Ectodermal cell (in vitro differentiated cells): ENCODE measurements around the gene TEX2.
A peak's percentile ranks its signal among the peaks of the same experiment; 100 is the strongest.

ENCODE experiments used
- H3K27ac ChIP-seq: 2 replicates; pipeline ENCODE4 v1.7.0; 2013; ENCODE audit warnings: mild to moderate bottlenecking, low read depth, low read length; ENCODE audit not compliant: insufficient read depth, poor library complexity, severe bottlenecking
- H3K27me3 ChIP-seq: 2 replicates; pipeline ENCODE4 v1.7.0; 2013; ENCODE audit warnings: mild to moderate bottlenecking, low read length; ENCODE audit not compliant: insufficient read depth, control insufficient read depth, poor library complexity, severe bottlenecking
- H3K36me3 ChIP-seq: one replicate; pipeline ENCODE4 v1.7.0; 2013; ENCODE audit warnings: low read length; ENCODE audit not compliant: control insufficient read depth, insufficient read depth
- H3K4me1 ChIP-seq: one replicate; pipeline ENCODE4 v1.7.0; 2013; ENCODE audit warnings: low read length; ENCODE audit not compliant: control insufficient read depth, insufficient read depth
- H3K4me3 ChIP-seq: 2 replicates; pipeline ENCODE4 v1.7.0; 2013; ENCODE audit warnings: low read depth, low read length, control low read depth; ENCODE audit not compliant: insufficient read depth
- H3K9me3 ChIP-seq: 2 replicates; pipeline ENCODE4 v1.7.0; 2013; ENCODE audit warnings: mild to moderate bottlenecking, low read length, moderate library complexity; ENCODE audit not compliant: control insufficient read depth
- WGBS, 2 experiments: methylation state at CpG; one replicate each; pipeline ENCODE4 v1.1.7; 2013; ENCODE audit warnings: missing lambda C conversion rate in 2 of 2; 5-methylcytosine and 5-hydroxymethylcytosine counted together

TEX2 gene

DNA sequence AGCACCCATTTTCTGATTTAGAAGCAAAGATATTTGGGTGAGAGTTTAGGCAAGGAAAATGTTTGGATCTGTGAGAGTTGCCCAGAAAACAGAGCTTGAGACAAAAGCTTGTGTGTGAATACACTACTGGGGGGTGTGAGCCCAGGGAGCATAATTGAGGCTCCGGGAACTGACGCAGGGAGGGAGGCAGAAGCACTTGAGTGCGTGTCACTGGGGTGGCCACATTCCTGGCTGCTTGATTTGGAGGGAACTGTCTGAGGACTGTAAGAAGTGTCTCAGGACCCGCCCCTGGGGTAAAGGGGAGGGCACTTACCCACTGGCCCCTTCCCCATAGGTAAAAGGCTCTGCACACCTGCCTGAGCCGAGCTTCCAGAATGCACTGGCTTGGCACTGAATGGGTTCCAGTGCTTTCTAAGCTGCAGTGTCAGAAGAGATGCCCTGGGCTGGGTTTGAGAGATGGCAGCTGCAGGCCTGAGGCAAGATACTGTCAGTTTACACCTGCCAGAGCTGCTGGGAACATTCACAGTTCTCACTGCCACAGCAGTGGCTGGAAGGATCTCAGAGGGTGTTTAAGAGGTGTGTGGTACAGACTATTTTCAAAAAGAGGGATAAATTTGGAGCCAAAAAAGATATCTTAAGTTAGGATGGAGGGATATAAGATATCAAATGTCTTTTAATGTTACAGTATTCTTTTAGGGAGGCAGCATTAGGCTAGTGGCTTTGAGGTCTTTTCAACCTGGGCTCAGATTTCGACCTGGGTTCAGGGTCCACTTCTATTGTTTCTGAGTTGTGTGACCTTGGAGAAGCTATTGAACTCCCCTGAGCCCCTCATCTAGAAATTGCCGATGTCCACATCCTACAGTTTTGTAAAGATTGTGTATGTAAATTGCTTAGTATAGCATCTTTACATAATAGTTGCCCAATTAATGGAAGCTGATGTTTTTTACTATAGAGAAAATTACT lies 6.9 kb upstream of the TEX2 start:
- no peak overlapping the region for H3K4me3 ChIP-seq
- peaks cover 4% of the 10 kb centered on the region for H3K4me1 ChIP-seq
- no peak overlapping the region for H3K27ac ChIP-seq
- no peaks in the 10 kb centered on the region for H3K9me3 ChIP-seq
- no peaks in the 10 kb centered on the region for H3K36me3 ChIP-seq
- 71 to 75% methylated on average over 7 of the region's 7 CpGs for WGBS, 2 experiments
- H3K27me3 ChIP-seq, result no peaks in the 10 kb centered on the region

DNA sequence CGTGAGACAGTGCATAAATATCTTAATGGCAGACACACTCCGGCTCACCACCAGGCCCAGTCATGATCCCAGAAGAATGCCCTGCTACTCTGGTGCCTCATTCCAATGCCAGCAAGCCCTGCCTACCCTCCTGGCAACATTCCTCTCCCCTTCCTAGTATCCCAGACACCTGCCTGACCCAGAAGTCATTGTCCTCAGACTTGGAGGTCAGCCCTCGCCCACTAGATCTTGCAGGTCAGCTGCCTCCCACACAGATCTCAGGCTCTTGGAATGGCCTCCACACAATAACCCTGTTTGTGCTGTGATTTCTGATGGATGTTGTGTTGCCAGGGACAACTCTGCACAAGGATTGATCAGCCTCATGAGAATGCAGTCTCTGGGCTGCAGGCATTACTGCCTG lies 1.8 kb upstream of the TEX2 start:
- H3K4me3 ChIP-seq, result no peak overlapping the region
- H3K27me3 ChIP-seq, result peaks cover 34% of the 10 kb centered on the region
- no peaks in the 10 kb centered on the region for H3K9me3 ChIP-seq
- 81 to 89% methylated on average over 3 of the region's 3 CpGs for WGBS, 2 experiments
- H3K4me1 ChIP-seq, result peaks cover 7% of the 10 kb centered on the region
- H3K27ac ChIP-seq, result peak overlapping the region; percentile 55
- no peaks in the 10 kb centered on the region for H3K36me3 ChIP-seq

DNA sequence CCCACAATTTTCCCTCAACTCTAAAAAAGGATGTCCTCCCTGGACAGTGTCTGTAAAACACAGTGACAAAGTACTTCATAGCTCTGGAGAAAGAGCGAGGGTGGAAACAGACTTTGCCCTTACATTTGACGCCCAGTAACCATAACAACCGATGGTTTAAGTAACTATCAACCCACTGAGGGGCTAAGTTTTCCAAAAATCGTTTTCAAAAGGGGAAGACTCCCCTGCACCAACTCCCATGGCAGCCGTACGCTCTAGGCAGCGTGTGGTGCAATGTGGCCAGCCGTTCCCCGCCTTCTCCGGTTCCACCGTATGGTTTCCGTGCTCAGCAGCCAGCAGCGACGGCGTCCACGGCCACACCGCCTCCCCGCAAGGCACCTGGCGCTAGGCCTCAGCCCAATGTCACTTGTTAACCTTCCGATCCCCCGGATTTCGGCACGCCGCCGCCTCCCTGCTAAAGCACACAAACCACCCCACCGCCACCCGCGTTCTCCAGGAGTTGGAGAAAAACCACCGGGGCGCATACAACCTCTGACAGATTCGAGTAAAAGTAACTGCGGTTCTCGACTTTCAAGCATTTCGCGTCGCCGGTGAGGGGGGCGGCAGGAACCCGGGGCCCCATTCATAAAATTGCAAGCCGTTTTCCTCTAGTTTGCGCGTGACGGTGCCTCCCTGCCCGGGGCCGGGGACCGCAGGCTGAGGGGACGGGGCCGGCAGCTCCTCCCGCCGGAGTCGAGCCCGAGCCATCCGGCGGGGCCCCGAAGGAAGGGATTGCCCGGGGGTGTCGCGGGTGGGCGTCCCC lies 661 bp downstream of the TEX2 start:
- WGBS, 2 experiments, result 1% methylated on average over 59 of the region's 59 CpGs
- H3K4me3 ChIP-seq, result peak overlapping the region; percentile 90
- H3K9me3 ChIP-seq, result no peaks in the 10 kb centered on the region
- no peak overlapping the region for H3K27ac ChIP-seq
- no peaks in the 10 kb centered on the region for H3K36me3 ChIP-seq
- peaks cover 36% of the 10 kb centered on the region for H3K27me3 ChIP-seq
- peaks cover 9% of the 10 kb centered on the region for H3K4me1 ChIP-seq

DNA sequence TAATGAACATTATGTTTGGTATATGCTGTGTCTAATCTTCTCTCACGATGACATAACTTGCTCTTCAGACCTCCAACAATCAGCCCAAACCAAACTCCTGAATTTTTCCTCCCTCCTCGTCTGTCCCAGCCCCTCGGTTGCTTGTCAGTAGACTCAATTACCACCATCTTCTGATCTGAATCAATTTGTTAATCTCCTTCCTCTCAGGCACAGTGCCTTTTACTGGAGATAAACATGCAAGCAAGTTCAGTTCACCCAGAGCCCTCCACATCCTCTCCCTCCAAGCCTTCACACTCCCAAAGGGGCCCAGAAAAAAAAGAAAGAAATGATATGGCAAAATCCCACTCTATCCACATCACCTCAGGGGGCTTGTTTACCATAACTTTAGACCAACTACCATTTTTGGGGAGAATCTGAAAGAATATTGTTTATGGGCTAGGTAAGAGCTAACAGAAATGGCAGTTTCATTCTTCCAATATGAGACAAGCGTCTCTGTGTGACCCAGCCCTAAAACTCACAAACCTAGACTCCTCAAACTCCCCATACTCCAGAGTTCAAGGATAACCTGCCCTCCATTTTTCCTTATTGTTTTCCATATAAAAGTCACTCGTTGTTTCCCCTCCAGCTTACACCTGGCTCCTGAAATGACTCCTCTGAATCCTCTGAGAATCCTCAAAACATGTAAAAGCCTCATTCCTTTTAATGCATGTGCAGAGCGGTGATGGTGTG lies 1.5 kb downstream of the TEX2 start:
- Histone ChIP-seq H3K9me3 (no peaks in the 10 kb centered on the region), H3K4me1 (peaks cover 9% of the 10 kb centered on the region), H3K36me3 (no peaks in the 10 kb centered on the region), H3K27me3 (peaks cover 36% of the 10 kb centered on the region), H3K27ac (no peak overlapping the region), H3K4me3 (peak overlapping the region; percentile 90)
- WGBS, 2 experiments, result 74 to 76% methylated on average over 6 of the region's 6 CpGs

DNA sequence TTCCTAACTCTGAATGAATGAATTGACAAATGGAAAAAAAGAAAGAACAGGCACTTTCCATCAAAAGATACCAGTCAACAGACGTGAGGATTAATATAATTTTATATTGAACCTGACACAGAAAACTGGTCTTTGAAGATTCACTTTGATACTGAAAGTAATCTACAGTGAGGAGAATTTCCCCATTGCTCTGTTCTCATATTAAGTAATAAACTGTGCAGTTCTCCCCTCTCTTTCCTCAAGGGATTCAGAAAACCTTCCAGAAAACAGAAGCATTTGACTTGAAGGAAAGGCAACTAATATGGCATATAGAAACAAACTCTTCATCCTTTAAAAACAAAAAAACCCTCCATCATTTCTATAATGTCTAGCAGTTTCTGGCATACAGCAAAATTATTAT lies 2.2 kb downstream of the TEX2 start:
- Histone ChIP-seq H3K27me3 (peaks cover 36% of the 10 kb centered on the region), H3K9me3 (no peaks in the 10 kb centered on the region), H3K4me3 (no peak overlapping the region), H3K36me3 (no peaks in the 10 kb centered on the region), H3K27ac (no peak overlapping the region), H3K4me1 (peaks cover 9% of the 10 kb centered on the region)
- WGBS, 2 experiments, result 82% methylated on average over 1 of the region's 1 CpG; no CpG with 5 or more reads in 1 of the 2 experiments

DNA sequence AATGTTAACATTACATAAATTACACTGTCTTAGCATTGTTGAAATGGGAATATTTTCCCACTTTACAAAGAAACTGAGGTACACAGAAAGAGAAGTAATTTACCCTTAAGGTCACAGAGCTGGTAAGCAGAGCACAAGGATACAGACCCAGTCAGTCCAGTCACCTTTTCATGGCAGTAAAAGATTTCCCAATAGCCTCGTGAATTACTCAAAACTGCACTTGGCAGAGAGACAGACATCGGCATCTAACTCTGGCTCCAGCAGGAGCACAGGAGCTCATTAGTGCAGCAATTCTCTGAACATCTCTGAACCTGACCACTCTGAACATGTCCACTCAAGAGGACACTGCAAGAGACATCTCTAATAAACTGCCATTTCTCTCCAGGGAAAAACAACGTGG lies 3.1 kb downstream of the TEX2 start:
- 83 to 94% methylated on average over 3 of the region's 3 CpGs for WGBS, 2 experiments
- Histone ChIP-seq H3K36me3 (no peaks in the 10 kb centered on the region), H3K4me1 (peaks cover 10% of the 10 kb centered on the region), H3K9me3 (no peaks in the 10 kb centered on the region), H3K4me3 (no peak overlapping the region), H3K27ac (no peak overlapping the region), H3K27me3 (peaks cover 36% of the 10 kb centered on the region)

DNA sequence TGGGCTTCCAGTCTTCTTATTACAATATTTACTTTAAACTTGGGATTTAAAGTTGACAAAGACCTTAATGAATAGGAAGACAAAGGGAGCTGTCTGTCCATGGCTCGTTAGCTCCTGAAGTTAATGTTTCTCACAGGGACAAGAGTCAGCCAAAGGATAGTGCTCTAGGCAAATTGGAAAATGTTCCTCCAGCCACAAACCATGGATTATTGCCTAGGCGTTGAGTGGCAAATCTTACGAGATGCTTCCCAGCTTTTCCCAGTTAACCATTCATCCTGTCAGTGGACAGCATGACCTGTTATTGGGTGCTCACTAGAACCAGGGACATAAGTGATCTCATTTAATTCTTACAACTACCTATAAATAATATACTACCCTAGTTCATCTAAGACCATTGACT lies 3.6 kb downstream of the TEX2 start:
- H3K27me3 ChIP-seq, result peaks cover 35% of the 10 kb centered on the region
- no peak overlapping the region for H3K27ac ChIP-seq
- 85 to 90% methylated on average over 3 of the region's 3 CpGs for WGBS, 2 experiments
- H3K9me3 ChIP-seq, result no peaks in the 10 kb centered on the region
- H3K4me3 ChIP-seq, result no peak overlapping the region
- peaks cover 15% of the 10 kb centered on the region for H3K4me1 ChIP-seq
- H3K36me3 ChIP-seq, result no peaks in the 10 kb centered on the region

DNA sequence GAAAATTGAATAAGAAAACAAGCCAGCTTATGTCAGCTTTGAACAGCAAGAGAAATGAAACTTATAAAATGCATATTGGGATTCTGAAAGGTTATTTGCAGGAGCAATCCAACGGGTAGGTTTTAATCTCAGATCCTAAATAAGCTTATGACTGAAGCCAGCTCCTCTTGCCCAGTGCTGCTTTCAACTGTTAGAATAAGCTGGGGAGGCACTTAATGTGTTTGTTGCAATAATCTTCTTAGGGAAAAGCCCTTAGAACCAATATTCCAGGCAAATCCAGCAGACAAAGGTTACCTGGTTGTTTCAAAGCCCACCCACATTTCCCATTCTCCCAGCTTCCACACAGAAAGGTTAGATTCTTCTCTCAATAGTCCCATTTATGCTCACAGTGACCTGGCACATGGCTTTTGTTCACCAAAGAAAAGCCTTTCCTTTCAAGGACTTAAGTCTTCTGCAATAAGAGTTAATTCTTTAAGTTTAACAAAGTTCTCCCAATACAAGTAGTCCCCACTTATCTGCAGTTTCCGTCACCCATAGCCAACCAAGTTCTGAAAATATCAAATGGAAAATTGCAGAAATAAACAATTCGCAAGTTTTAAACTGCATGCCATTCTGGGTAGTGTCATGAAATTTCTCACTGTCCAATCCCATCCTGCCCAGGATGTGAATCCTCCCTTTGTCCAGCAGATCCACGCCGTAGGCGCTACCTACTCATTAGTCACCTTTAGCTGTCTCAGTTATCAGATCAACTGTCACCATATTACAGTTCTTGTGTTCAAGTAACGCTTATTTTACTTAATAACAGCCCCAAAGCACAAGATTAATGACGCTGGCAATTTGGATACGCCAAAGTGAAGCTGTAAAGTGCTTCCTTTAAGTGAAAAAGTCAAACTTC lies 5.9 kb downstream of the TEX2 start:
- no peak overlapping the region for H3K4me3 ChIP-seq
- H3K36me3 ChIP-seq, result no peaks in the 10 kb centered on the region
- no peak overlapping the region for H3K27ac ChIP-seq
- no peaks in the 10 kb centered on the region for H3K9me3 ChIP-seq
- H3K4me1 ChIP-seq, result peaks cover 22% of the 10 kb centered on the region
- peaks cover 24% of the 10 kb centered on the region for H3K27me3 ChIP-seq
- WGBS, 2 experiments, result 83 to 92% methylated on average over 9 of the region's 9 CpGs

DNA sequence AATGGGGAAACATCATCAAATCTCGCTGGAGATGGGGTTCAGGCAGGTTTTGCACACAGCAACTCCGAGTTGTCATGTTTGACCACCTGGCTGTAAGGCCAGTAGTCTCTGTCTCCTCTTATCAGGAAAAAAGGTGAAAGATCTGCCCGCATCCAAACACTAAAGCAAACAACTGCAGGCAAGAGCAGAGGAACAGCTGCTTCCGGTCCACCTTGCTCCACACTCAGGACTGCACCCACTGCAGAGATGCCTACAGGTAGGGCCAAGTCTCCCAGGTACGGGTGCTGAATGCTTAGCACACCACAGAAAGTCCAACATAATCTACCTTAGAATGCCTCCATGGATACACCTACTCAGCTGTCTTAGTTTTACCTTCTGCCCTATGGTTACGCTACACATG lies 7.3 kb downstream of the TEX2 start:
- no peak overlapping the region for H3K4me3 ChIP-seq
- H3K27ac ChIP-seq, result no peak overlapping the region
- no peaks in the 10 kb centered on the region for H3K9me3 ChIP-seq
- WGBS, 2 experiments, result 94 to 96% methylated on average over 6 of the region's 6 CpGs
- H3K36me3 ChIP-seq, result no peaks in the 10 kb centered on the region
- H3K4me1 ChIP-seq, result peaks cover 16% of the 10 kb centered on the region
- H3K27me3 ChIP-seq, result peaks cover 10% of the 10 kb centered on the region
